GM19193 (cell line): ENCODE data around the gene VMO1.

Source experiments
- POLR2A ChIP-seq: IDR thresholded peaks from 4 replicates; pipeline ENCODE4 v1.6.1; 2011; ENCODE audit not compliant: insufficient read depth, insufficient read length; ENCODE audit errors: extremely low read depth

Gene VMO1

GRCh38 chr17:4786106-4786511 is at the start of gene VMO1:
VMO1 (minus strand) TSS chr17:4786364; CDS start chr17:4786352, 12 bp downstream.
- no peak for TF ChIP-seq POLR2A

GRCh38 chr17:4834681-4835020 is 48.5 kb upstream of the VMO1 start:
- TF ChIP-seq POLR2A = no peak

GRCh38 chr17:4833941-4834680 is 47.9 kb upstream of the VMO1 start:
- TF ChIP-seq POLR2A = no peak

GRCh38 chr17:4833178-4833940 is 47.2 kb upstream of the VMO1 start, which contains the start of gene MINK1:
MINK1 (plus strand) TSS chr17:4833340; CDS start chr17:4833584, 244 bp downstream.
- peak; percentile 67 for TF ChIP-seq POLR2A

GRCh38 chr17:4827399-4827798 is 41.2 kb upstream of the VMO1 start:
- no peak for TF ChIP-seq POLR2A

- TF ChIP-seq POLR2A = no peak
These were observed 37.4 kb upstream of the VMO1 start for GRCh38 chr17:4823373-4824089.

GRCh38 chr17:4822835-4823234 is 36.7 kb upstream of the VMO1 start:
- TF ChIP-seq POLR2A = no peak

GRCh38 chr17:4818276-4818675 is 32.1 kb upstream of the VMO1 start:
- no peak for TF ChIP-seq POLR2A

GRCh38 chr17:4816826-4817225 is 30.7 kb upstream of the VMO1 start:
- no peak for TF ChIP-seq POLR2A

- no peak for TF ChIP-seq POLR2A
These were observed 29.0 kb upstream of the VMO1 start for GRCh38 chr17:4815043-4815675.

GRCh38 chr17:4812690-4813089 is 26.5 kb upstream of the VMO1 start:
- no peak for TF ChIP-seq POLR2A

- TF ChIP-seq POLR2A = no peak
These were observed 25.3 kb upstream of the VMO1 start for GRCh38 chr17:4811471-4811870.

GRCh38 chr17:4810696-4811290 is 24.6 kb upstream of the VMO1 start:
- no peak for TF ChIP-seq POLR2A

GRCh38 chr17:4808378-4808767 is 22.2 kb upstream of the VMO1 start:
- TF ChIP-seq POLR2A = no peak
